Muscle layer of duodenum (tissue), 2 donors: Measurements from ENCODE around the gene OPA3.

Experiments
- H3K27ac ChIP-seq: one replicate; pipeline ENCODE4 v1.7.0; 2013; ENCODE audit warnings: mild to moderate bottlenecking, low read length
- H3K27me3 ChIP-seq: one replicate; pipeline ENCODE4 v1.7.0; 2013; ENCODE audit warnings: low read depth, mild to moderate bottlenecking, control low read depth, low read length
- H3K36me3 ChIP-seq, 2 donors: one replicate each; pipeline ENCODE4 v1.7.0; 2013; ENCODE audit warnings: low read length in 2 of 2, control low read depth in 1 of 2, mild to moderate bottlenecking in 1 of 2; ENCODE audit not compliant: insufficient read depth in 2 of 2, control insufficient read depth in 1 of 2
- H3K4me1 ChIP-seq, 2 donors: one replicate each; pipeline ENCODE4 v1.7.0; 2013; ENCODE audit warnings: low read length in 2 of 2, mild to moderate bottlenecking in 2 of 2, control low read depth in 1 of 2, moderate library complexity in 1 of 2; ENCODE audit not compliant: insufficient read depth in 2 of 2, control insufficient read depth in 1 of 2
- H3K4me3 ChIP-seq, 2 donors: one replicate each; pipeline ENCODE4 v1.7.0; 2013; ENCODE audit warnings: low read length in 2 of 2, low read depth in 1 of 2, mild to moderate bottlenecking in 1 of 2
- H3K9me3 ChIP-seq, 2 donors: one replicate each; pipeline ENCODE4 v1.7.0; 2013; ENCODE audit warnings: low read length in 2 of 2, control low read depth in 1 of 2, mild to moderate bottlenecking in 1 of 2; ENCODE audit not compliant: control insufficient read depth in 1 of 2
- donor health status: healthy.

The OPA3 gene

DNA sequence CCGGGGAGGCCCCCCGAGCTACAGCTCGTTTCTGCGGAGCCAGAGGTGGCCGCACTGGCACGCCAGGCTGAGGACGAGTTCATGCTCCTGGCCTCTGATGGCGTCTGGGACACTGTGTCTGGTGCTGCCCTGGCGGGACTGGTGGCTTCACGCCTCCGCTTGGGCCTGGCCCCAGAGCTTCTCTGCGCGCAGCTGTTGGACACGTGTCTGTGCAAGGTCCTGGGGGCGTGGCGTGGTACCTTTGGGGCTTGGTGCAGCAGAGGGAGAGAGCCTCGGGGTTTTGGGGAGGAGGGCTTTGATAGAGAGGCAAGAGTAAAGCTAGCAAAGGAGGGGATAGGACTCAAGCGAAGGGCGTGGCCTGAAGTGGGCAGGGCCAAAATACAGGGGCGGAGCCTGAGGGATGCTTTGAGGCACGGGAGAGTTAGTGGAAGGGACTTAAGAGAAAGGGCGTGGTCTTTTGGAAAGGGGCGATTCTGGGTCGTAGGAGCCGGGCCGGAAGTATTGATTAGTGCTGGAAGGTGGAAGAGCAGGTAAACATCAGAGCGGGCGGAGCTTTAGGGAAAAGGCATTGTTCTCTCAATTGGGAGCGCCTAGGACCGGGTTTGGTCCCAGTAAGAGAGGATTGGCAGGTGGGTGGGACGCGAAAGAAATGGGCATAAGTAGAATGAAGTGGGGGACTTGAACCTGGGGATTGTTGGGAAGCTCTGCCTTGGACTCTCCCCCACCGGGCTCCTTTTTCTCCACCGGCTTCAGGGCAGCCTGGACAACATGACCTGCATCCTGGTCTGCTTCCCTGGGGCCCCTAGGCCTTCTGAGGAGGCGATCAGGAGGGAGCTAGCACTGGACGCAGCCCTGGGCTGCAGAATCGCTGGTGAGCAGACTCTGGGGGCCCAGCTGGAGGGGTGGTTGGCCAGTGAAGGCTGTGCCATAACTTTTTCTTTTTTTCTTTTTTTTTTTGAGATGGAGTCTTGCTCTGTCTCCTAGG lies 85.1 kb downstream of the OPA3 start:
- Histone ChIP-seq H3K27ac (no peak overlapping the region), H3K4me1 (peaks cover 0 to 35% of the 10 kb centered on the region in 2 donors), H3K4me3 (peak overlapping the region in 1 of 2 donors; percentile 59), H3K36me3 (no peaks in the 10 kb centered on the region), H3K9me3 (no peaks in the 10 kb centered on the region), H3K27me3 (peaks cover 15% of the 10 kb centered on the region)

DNA sequence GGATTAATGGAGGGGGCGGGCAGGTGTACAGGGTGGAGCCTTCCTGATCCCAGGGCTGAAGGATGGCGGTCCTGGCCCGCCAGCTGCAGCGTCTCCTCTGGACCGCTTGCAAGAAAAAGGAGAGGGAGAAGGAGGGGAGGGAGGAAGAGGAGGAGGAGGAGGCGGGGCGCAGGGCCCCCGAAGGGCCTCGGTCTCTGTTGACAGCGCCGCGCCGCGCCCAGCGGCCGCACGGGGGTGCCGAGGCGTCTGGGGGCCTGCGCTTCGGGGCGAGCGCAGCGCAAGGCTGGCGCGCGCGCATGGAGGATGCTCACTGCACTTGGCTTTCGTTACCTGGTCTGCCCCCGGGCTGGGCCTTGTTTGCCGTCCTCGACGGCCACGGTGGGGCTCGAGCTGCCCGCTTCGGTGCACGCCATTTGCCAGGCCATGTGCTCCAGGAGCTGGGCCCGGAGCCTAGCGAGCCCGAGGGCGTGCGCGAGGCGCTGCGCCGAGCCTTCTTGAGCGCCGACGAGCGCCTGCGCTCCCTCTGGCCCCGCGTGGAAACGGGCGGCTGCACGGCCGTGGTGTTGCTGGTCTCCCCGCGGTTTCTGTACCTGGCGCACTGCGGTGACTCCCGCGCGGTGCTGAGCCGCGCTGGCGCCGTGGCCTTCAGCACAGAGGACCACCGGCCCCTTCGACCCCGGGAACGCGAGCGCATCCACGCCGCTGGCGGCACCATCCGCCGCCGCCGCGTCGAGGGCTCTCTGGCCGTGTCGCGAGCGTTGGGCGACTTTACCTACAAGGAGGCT lies 86.0 kb downstream of the OPA3 start, which contains the start of gene PPM1N:
Gene PPM1N (plus strand): TSS at position 33 of the 785 bp plus-strand sequence. CDS start 30 bp downstream, at position 63.
- H3K4me1 ChIP-seq = peaks cover 0 to 35% of the 10 kb centered on the region in 2 donors
- peaks cover 15% of the 10 kb centered on the region for H3K27me3 ChIP-seq
- H3K27ac ChIP-seq = no peak within 1 kb of the TSS
- peak within 1 kb of the TSS; percentile 45 to 59 for H3K4me3 ChIP-seq
- H3K36me3 ChIP-seq = no peaks in the 10 kb centered on the region
- no peaks in the 10 kb centered on the region for H3K9me3 ChIP-seq

DNA sequence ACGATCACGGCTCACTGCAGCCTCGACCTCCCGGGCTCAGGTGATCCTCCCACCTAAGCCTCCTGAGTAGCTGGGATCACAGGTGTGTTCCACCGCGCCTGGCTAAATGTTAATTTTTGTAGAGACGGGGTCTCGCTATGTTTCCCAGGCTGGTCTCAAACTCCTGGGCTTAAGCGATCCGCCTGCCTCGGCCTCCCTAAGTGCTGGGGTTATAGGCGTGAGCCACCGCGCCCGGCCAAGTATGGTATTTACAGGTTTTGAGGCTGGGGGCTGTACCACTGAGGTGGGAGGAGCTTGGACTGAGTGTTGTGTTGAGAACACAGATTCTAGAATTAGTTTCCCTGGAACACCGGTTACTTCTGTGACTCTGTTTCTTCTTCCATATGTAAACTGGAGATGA lies 86.8 kb downstream of the OPA3 start:
- no peaks in the 10 kb centered on the region for H3K36me3 ChIP-seq
- H3K4me1 ChIP-seq = peaks cover 0 to 40% of the 10 kb centered on the region in 2 donors
- H3K4me3 ChIP-seq = no peak overlapping the region
- no peaks in the 10 kb centered on the region for H3K9me3 ChIP-seq
- H3K27me3 ChIP-seq = peaks cover 15% of the 10 kb centered on the region
- no peak overlapping the region for H3K27ac ChIP-seq

DNA sequence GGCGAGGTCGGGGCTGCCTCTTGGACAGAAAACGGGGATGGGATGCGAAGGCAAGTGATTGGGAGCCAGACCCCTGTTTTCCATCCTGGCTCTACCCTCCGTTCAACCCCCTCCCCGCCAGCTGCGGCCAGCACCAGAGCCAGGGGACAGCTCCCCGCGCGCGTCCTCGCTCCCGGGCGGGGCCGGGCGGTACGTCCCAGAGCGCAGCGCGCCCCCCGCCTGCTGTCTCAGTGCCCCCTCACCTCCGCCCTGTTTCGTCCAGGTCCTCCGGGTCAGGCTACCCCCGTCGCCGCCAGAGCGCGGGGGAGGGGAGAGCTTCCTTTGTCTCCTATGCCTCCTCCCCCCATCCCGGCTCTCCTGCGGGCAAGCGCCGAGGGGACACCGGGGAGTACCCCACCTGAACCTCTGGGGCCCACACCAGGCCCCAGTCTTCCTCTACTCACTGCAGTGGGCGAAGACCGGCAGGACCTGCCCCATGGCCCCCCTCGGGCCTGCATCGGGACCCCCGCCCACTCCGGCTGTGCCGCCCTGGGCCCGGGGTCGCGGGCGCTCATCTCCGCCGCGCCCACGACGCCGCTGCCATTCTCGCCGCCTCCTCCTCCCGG lies 88.2 kb downstream of the OPA3 start:
- Histone ChIP-seq H3K27me3 (peaks cover 15% of the 10 kb centered on the region), H3K4me1 (peaks cover 0 to 45% of the 10 kb centered on the region in 2 donors), H3K27ac (no peak overlapping the region)

DNA sequence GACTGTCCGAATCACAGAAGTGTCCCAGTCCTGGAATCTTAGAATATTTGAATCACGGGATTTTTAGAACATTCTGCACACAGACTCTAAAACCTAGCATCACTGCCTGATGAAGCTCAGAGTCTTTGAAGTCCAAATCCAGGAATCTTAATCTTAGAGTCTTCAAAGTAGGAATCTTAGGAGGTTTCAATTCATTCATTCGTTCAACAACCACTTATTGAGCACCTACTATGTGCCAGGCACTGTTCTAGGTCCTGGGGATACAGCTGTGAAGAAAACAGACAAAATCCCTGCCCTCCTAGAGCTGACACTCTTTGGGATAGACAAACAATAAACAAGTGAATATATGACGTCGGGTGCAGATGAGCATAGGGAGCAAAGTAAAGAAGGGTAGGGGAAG lies 89.4 kb downstream of the OPA3 start:
- Histone ChIP-seq H3K27ac (no peak overlapping the region), H3K4me1 (peaks cover 0 to 45% of the 10 kb centered on the region in 2 donors), H3K27me3 (peaks cover 15% of the 10 kb centered on the region), H3K9me3 (no peaks in the 10 kb centered on the region), H3K4me3 (no peak overlapping the region), H3K36me3 (no peaks in the 10 kb centered on the region)

More for the DNA sequence above, 88.2 kb downstream of the OPA3 start:
- no peaks in the 10 kb centered on the region for H3K36me3 ChIP-seq
- peak overlapping the region; percentile 30 to 81 for H3K4me3 ChIP-seq
- no peaks in the 10 kb centered on the region for H3K9me3 ChIP-seq

DNA sequence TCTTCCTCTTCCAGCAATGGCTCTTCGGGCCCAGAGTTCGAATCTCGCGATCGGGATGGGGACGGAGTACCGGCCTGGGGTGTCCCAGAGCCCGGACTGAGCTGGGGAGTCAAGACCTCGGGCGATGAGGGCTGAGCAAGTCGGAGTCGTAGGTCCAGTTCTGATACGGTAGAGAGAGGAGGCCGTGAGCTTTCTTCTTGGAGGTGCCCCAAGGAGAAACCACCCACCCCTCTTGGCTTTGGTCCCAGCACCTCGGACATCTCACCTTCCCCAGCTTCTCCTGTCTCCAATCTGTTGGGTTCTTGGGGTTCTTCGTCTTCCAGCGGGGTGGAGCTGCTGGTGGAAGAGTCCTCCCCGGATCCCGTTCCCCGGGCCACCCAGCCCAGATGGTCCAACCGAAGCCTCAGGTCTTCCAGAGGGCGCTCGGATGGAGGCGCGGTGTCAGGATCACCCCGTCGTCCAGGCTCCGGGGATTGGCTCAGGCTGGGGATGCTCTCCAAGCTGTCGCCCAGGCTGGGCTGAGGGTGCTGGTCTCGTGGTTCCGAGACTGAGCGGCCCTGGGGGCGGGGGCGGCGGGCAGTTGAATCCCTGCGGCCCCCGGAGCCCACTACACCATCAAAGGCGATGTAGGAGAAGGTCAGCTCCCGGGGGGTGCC lies 90.2 kb downstream of the OPA3 start:
- no peak overlapping the region for H3K27ac ChIP-seq
- H3K4me1 ChIP-seq = peaks cover 0 to 40% of the 10 kb centered on the region in 2 donors
- peaks cover 10% of the 10 kb centered on the region for H3K27me3 ChIP-seq

DNA sequence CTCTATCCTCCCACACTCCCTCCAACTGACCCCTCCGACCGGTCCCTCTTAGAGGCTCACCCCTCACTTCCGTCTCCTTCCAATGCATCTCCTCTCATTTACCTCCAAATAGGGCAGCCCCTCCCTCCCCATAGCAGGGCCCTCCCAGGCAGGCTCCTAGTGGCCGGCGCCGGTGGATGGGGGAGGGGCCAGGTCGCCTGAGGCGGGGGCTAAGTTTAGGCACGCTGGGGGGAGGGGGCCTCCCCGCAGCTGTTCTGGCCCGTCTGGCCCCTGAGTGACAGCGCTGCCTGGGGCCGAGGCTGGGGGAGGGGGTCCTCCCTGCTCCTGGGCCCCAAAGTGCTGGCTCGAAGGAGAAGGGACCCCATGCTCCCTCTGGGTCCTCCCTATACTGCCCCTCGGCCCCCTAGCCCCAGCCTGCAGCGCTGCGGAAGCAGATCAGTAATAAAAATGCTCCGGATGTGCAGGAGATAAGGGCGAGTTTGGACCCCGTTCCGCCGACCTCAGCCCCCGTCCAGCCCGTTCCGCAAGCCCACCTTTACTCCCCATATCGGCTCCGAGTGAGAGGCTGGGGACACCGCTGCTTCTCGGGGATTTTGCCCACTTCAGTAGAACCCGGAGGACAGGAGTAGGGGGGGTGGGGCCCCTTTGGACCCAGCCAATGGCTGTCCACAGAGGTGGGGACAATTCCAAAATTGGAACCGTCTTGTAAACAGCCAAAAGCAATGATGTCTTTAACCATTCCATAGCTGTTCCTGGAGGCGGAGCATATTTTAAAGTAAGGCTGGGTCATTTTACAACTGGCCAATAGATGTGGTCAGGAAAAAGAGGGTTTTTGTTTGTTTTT lies 91.8 kb downstream of the OPA3 start:
- no peaks in the 10 kb centered on the region for H3K9me3 ChIP-seq
- no peaks in the 10 kb centered on the region for H3K36me3 ChIP-seq
- peaks cover 0 to 24% of the 10 kb centered on the region in 2 donors for H3K4me1 ChIP-seq
- no peak overlapping the region for H3K27ac ChIP-seq
- H3K27me3 ChIP-seq = peaks cover 10% of the 10 kb centered on the region
- H3K4me3 ChIP-seq = peak overlapping the region; percentile 63 to 82

More for the DNA sequence above, 90.2 kb downstream of the OPA3 start:
- H3K4me3 ChIP-seq = no peak overlapping the region
- H3K9me3 ChIP-seq = no peaks in the 10 kb centered on the region
- no peaks in the 10 kb centered on the region for H3K36me3 ChIP-seq

DNA sequence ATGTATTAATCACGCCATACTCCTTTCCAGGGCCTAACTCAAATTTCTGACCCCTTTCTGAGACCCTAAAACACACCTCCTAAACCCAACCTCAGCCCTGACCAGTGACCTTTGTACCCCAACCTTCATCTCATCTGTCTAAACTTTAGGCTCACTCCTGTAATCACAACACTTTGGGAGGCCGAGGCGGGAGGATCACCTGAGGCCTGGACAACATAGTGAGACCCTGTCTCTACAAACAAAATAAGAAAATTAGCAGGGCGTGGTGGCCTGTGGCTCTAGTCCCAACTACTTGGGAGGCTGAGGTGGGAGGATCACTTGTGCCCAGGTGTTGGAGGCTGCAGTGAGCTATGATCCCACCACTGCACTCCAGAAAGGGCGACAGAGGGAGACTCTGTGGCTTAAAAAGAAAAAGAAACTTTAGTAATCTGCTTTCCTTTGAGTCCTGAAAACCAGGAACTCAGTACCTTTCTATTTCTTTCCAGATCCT lies 92.4 kb downstream of the OPA3 start:
- Histone ChIP-seq H3K4me3 (peak overlapping the region; percentile 63 to 82), H3K27ac (no peak overlapping the region), H3K9me3 (no peaks in the 10 kb centered on the region), H3K4me1 (peaks cover 0 to 19% of the 10 kb centered on the region in 2 donors), H3K36me3 (no peaks in the 10 kb centered on the region), H3K27me3 (peaks cover 10% of the 10 kb centered on the region)

DNA sequence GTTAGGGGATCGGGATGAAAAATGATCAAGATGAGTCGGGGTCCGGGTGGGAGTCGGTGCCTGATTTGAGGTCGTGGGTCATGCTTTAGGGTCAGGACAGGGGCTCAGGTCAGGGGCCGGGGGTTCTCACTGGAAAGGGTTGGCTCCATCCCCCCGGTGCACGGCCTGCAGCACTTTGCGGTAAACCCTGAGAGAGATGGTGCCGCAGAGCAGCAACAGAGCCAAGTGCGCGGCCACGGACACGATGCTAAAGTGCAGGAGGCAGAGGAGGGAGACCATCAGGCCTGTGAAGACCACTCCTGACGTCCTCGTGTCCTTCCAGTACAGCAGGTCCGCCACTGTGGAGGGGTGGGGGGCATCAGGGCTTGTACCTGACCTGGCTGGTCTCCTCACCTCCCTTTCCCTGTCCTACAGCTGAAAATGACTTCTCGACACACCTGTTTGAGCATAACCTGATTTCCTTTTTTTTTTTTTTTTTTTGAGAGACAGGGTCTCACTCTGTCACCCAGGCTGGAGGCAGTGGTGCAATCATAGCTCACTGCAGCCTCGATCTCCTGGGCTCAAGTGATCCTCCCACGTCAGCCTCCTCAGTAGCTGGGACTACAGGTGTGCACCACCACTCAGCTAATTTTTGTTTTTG lies 95.3 kb downstream of the OPA3 start:
- Histone ChIP-seq H3K4me3 (no peak overlapping the region), H3K27me3 (no peaks in the 10 kb centered on the region), H3K27ac (no peak overlapping the region), H3K9me3 (no peaks in the 10 kb centered on the region), H3K4me1 (peaks cover 0 to 13% of the 10 kb centered on the region in 2 donors), H3K36me3 (no peaks in the 10 kb centered on the region)
